Suprapubic skin (tissue), 4 donors: ENCODE results near the gene CPNE4. TPM values are rescaled to one million over a fixed set of nuclear protein-coding genes. Genes with fewer than 3 reads are reported as not detected.

Experiments used
- DNase-seq, 2 donors: peaks; one replicate each; pipeline ENCODE4 v3.0.0-alpha.2; 2019; ENCODE audit warnings: low spot score in 2 of 2
- H3K27ac ChIP-seq: fragments of 200-600 bp; sonication (generic); one replicate; pipeline ENCODE4 v1.5.1; 2019
- H3K27me3 ChIP-seq: fragments of 200-600 bp; sonication (generic); one replicate; pipeline ENCODE4 v1.5.1; 2019
- H3K36me3 ChIP-seq: fragments of 200-600 bp; sonication (generic); one replicate; pipeline ENCODE4 v1.5.1; 2019
- H3K4me1 ChIP-seq: fragments of 200-600 bp; sonication (generic); one replicate; pipeline ENCODE4 v1.5.1; 2019
- H3K4me3 ChIP-seq: fragments of 200-600 bp; sonication (generic); one replicate; pipeline ENCODE4 v1.5.1; 2019; ENCODE audit warnings: mild to moderate bottlenecking
- H3K9me3 ChIP-seq: fragments of 200-600 bp; sonication (generic); one replicate; pipeline ENCODE4 v1.5.1; 2019
- EP300 ChIP-seq: sonication (generic); formaldehyde crosslinking; IDR thresholded peaks from one replicate; pipeline ENCODE4 v1.6.1; 2017; ENCODE audit warnings: antibody characterized with exemption
- POLR2A ChIP-seq, 2 donors: fragments of 450-650 bp; IDR thresholded peaks; one replicate each; pipeline ENCODE4 v1.6.1; 2017; ENCODE audit warnings: antibody characterized with exemption in 2 of 2, mild to moderate bottlenecking in 2 of 2, moderate library complexity in 2 of 2
- POLR2AphosphoS5 ChIP-seq, 3 donors: sonication (generic); formaldehyde crosslinking; IDR thresholded peaks; one replicate each; pipeline ENCODE4 v1.6.1; 2017; ENCODE audit warnings: antibody characterized with exemption in 3 of 3
- WGBS: methylation state at CpG from one replicate; pipeline ENCODE4 v1.1.5; 2018; 5-methylcytosine and 5-hydroxymethylcytosine counted together
- total RNA-seq, 4 donors: library from RNA; depleted of rRNA; stranded (reverse); fragments of >200 nt; gene quantifications; one replicate each; pipeline ENCODE4 v1.1.0, GENCODE V29; 2016
- TF ChIP-seq, protein P1 (sequence below), 2 donors: fragments of 200-600 bp in 1 of 2; fragments of 450-650 bp in 1 of 2; sonication (generic) in 1 of 2; IDR thresholded peaks; one replicate each; pipeline ENCODE4 v1.5.1; 2016 to 2019; ENCODE audit warnings: antibody characterized with exemption in 2 of 2, mild to moderate bottlenecking in 1 of 2, moderate library complexity in 1 of 2

CPNE4 gene
- total RNA-seq, 4 donors from 2014 or later = 0.32 to 1.1 TPM; not detected in 2

DNA sequence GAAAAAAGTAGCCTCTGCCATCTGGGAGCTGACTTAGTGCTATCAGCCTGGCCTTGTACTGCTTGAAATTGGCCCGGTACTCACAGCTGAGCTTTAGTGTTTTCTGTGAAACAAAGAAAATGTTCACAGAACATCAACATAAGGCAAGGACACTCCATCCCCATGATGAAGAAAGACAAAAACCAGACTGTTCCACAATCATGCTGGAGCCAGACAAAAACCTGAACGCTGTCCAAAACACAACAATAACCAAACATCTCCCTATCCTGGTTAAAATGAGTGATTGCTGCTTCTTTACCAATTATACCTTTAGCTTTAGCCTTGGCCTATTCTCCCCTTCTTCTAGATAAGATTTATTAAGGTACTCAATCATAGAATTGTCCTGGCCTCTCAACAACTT is 153.9 kb downstream of the CPNE4 start:
- Histone ChIP-seq H3K27me3 (no peaks in the 10 kb centered on the region), H3K36me3 (no peaks in the 10 kb centered on the region), H3K4me1 (no peaks in the 10 kb centered on the region), H3K9me3 (no peaks in the 10 kb centered on the region), H3K27ac (no peak overlapping the region), H3K4me3 (no peak overlapping the region)
- 82% methylated on average over 2 of the region's 2 CpGs for WGBS
- TF ChIP-seq POLR2A (IDR thresholded peaks at IDR 0.05) = no peak
- TF ChIP-seq, protein P1, sequence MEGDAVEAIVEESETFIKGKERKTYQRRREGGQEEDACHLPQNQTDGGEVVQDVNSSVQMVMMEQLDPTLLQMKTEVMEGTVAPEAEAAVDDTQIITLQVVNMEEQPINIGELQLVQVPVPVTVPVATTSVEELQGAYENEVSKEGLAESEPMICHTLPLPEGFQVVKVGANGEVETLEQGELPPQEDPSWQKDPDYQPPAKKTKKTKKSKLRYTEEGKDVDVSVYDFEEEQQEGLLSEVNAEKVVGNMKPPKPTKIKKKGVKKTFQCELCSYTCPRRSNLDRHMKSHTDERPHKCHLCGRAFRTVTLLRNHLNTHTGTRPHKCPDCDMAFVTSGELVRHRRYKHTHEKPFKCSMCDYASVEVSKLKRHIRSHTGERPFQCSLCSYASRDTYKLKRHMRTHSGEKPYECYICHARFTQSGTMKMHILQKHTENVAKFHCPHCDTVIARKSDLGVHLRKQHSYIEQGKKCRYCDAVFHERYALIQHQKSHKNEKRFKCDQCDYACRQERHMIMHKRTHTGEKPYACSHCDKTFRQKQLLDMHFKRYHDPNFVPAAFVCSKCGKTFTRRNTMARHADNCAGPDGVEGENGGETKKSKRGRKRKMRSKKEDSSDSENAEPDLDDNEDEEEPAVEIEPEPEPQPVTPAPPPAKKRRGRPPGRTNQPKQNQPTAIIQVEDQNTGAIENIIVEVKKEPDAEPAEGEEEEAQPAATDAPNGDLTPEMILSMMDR (IDR thresholded peaks at IDR 0.05) = no peak
- no peak for TF ChIP-seq EP300
- TF ChIP-seq POLR2AphosphoS5 (IDR thresholded peaks at IDR 0.05) = no peak
- no peak for DNase-seq

DNA sequence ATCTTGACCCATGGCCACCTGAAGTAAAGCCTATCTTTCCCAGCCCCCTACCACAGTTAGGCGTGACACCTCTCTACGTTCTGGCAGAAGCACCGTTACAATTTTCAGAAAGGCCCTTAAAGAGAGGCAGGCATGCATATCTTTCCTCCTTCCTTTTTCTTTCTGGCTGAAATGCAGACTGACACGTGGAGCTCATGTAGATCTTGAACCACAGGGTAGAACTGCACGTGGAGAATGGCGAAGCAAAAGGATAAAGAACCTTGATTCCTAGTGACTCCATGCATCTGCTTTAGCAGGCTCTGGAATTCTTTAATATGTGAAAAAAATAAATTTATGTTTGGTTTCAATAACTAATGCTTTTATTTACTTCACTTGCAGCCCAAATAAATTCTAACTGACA is 166.6 kb downstream of the CPNE4 start:
- Histone ChIP-seq H3K4me1 (no peaks in the 10 kb centered on the region), H3K27ac (no peak overlapping the region), H3K36me3 (no peaks in the 10 kb centered on the region), H3K4me3 (no peak overlapping the region), H3K9me3 (no peaks in the 10 kb centered on the region), H3K27me3 (no peaks in the 10 kb centered on the region)
- TF ChIP-seq POLR2A (IDR thresholded peaks at IDR 0.05) = no peak
- no peak for TF ChIP-seq POLR2AphosphoS5 (IDR thresholded peaks at IDR 0.05)
- TF ChIP-seq, protein P1 (IDR thresholded peaks at IDR 0.05) = no peak
- no peak for TF ChIP-seq EP300
- WGBS = 78% methylated on average over 6 of the region's 6 CpGs
- no peak for DNase-seq

DNA sequence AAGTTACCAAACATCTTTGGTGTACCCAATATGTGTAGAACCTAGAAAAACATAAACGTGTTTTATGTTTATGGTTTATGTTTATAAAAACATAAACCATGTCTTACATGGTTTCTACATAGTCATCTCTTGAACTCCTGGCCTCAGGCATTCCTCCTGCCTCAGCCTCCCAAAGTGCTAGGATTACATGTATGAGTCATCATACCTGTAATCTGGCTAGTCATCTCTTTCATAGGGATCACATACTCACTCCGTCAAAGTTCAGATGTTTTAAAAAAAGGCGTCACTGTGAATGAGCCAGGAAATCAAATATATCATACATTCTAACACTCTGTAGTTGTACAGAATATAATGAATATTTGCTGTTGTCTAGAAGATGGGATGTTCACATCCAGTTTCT is 178.6 kb downstream of the CPNE4 start:
- TF ChIP-seq, protein P1 (IDR thresholded peaks at IDR 0.05) = no peak
- no peak for TF ChIP-seq POLR2AphosphoS5 (IDR thresholded peaks at IDR 0.05)
- TF ChIP-seq POLR2A (IDR thresholded peaks at IDR 0.05) = no peak
- no peak for TF ChIP-seq EP300
- DNase-seq = no peak
- H3K4me3 ChIP-seq = no peak overlapping the region
- H3K27ac ChIP-seq = no peak overlapping the region
- H3K9me3 ChIP-seq = no peaks in the 10 kb centered on the region
- H3K27me3 ChIP-seq = no peaks in the 10 kb centered on the region
- 73% methylated on average over 3 of the region's 3 CpGs for WGBS
- no peaks in the 10 kb centered on the region for H3K4me1 ChIP-seq
- no peaks in the 10 kb centered on the region for H3K36me3 ChIP-seq

DNA sequence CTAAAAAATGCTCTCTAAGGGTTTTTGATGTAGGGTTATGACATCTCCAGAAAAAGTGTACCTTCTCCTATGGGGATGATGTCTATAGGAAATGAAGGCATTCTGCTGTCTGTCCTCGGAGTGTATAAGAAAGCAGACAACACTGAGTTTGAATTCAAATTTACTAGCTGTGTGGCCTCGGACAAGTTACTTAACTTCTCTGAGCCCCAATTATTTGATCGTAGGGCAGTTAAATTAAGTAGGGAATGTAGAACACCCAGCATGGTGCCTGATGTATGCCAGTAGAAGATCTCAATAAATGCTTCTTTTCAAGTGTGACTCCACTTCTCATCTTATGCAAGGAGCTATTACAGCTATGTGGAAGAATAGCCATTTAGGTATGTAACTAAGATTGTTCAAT is 184.6 kb downstream of the CPNE4 start:
- H3K4me1 ChIP-seq = no peaks in the 10 kb centered on the region
- H3K27me3 ChIP-seq = no peaks in the 10 kb centered on the region
- no peak overlapping the region for H3K27ac ChIP-seq
- TF ChIP-seq POLR2A (IDR thresholded peaks at IDR 0.05) = no peak
- TF ChIP-seq, protein P1 (IDR thresholded peaks at IDR 0.05) = no peak
- TF ChIP-seq POLR2AphosphoS5 (IDR thresholded peaks at IDR 0.05) = no peak
- no peak for TF ChIP-seq EP300
- 95% methylated on average over 3 of the region's 3 CpGs for WGBS
- no peaks in the 10 kb centered on the region for H3K9me3 ChIP-seq
- DNase-seq = no peak
- H3K4me3 ChIP-seq = no peak overlapping the region
- H3K36me3 ChIP-seq = no peaks in the 10 kb centered on the region

DNA sequence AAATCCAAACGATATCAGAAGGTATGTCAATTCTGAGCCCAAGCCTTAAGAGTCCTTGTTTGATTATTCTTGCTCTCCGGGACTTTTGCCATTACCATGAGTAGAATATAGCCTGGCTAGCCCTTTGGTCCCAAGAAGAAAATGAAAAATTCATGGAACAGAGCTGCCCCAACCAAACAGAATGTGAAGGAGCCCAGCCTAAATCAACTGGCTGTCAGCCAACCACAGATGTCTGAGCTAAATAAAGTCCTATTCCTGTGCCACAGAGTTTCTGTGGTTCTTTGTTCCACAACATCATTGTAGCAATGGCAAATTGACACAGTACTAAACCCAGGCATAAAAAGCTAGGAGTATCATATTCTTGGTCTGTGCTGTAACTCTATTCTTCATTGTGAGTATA is 185.2 kb downstream of the CPNE4 start:
- TF ChIP-seq, protein P1 (IDR thresholded peaks at IDR 0.05) = no peak
- TF ChIP-seq EP300 (no peak), POLR2AphosphoS5 (IDR thresholded peaks at IDR 0.05) (no peak), POLR2A (IDR thresholded peaks at IDR 0.05) (no peak)
- Histone ChIP-seq H3K27ac (no peak overlapping the region), H3K9me3 (no peaks in the 10 kb centered on the region), H3K4me3 (no peak overlapping the region), H3K36me3 (no peaks in the 10 kb centered on the region), H3K27me3 (no peaks in the 10 kb centered on the region), H3K4me1 (no peaks in the 10 kb centered on the region)
- no peak for DNase-seq
- WGBS = 85% methylated on average over 2 of the region's 2 CpGs
